Measurements from ENCODE around the gene MYT1.

MYT1 gene

DNA sequence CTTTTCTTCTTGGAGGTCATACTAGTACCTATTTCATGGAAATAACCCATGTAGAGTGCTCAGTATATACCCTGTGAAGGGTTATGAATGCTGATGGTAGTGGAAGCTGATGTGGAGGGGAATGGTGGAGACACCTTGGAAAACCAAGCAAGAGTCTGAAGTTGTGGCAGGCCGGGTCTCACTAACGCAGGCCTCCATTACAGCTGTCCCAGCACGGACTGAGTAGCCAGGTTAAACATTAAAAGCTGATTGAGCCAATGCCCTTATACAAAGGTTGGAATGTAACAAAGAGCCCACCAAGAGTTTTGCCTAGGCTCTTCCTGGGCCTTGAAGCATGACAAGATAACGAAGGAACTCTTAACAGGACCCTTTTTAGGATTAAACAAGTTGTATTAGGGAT lies 89.2 kb downstream of the MYT1 start:
- no peak for ATAC-seq

DNA sequence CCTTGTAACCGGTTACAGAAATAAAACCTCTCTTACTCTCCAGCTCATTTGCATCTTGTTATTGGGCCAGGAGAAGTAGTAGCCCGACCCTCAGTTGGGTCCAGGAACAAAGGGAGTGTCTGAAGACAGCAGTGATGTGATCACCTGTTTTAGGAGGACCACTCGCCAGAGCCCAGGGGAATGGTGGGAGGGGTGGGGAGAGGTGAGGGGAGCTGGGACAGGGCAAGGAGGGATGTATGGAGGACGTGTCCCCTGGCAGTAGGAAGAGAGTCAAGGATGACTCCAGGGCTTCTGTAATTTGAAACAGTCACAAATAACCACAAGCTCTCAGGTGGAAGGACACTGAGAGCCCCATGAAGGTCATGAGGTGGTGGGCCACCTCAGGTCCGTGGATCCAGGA lies 89.9 kb downstream of the MYT1 start:
- ATAC-seq = no peak

DNA sequence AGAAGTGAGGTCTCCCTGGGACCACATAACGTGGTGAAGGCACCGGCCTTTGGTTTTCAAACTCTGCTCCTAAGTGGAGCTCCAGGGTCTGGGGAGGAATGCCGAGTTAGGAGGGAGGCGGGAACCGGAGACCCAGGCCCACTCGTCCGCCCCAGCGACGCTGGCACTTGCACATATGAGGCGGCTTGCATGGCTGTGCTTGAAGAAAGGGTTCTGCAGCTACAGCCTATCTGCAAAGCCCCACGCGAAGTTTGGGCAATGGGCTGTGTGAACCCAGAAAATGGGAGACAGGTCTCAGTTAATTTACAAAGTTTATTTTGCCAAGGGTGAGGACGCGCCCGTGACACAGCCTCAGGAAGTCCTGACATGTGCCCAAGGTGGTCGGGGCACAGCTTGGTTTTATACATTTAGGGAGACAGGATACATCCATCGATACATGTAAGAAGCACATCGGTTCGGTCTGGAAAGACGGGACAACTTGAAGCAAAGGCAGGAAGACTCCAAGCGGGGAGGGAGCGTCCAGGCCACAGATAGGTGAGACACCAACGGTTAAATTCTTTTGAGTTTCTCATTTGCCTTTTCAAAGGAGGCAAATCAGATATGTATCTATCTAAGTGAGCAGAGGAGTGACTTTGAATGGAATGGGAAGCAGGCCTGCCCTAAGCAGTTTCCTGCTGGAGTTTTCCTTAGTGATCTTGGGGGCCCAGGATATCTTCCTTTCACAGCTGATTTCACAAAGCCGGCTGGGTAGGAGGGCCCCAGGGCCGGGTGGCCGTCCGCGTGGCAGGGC lies 90.5 kb downstream of the MYT1 start:
- no peak for ATAC-seq

DNA sequence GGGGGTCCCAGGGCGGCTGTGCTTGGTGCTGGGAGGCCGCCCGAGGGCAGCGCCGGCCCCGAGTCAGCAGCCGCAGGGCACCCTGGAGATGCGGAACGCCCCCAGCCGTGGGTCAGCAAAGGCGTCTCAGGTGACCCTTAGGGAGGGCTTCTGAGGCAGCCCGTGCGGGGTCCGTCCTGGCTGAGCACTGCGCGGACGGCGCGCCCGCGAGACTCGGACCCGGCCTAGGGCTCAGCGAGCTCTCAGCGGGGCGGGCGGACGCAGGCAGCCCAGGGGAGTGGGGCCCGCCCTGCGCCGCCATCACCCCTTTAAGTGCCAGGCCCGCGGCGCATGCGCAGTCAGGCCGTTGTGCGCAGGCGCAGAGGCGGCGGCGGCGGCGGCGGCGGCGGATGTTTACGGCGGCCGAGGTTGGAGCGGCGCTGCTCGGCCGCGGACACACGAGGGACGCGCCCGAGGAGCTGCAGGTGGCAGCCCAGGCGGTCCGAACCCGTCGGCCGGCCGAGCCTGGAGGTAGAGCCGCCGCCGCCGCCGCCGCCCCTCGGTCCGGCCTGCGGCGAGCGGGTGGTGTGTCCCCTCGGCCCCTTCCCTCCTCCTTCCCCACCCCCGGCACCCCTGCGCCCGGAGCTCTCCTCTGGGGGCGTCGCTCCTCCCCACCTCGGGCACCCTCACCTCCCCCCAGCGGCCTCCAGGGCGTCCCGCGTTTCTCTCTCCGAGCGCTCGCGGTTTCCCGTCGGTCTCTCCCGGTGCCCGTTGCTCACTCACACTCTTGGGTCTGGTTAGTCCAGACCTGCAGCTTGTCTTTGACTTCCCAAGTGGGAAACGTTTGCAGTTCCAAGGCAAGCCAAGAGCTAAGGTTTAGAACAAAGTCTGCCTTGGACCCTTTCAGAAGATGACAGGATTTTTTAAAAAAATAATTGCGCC lies 91.4 kb downstream of the MYT1 start, which contains the start of gene PCMTD2:
Gene PCMTD2, plus strand, starts transcription at position 388 of the 921 bp plus-strand sequence. CDS start 4,218 bp downstream, outside the sequence.
- peak; percentile 87 to 88 for ATAC-seq

DNA sequence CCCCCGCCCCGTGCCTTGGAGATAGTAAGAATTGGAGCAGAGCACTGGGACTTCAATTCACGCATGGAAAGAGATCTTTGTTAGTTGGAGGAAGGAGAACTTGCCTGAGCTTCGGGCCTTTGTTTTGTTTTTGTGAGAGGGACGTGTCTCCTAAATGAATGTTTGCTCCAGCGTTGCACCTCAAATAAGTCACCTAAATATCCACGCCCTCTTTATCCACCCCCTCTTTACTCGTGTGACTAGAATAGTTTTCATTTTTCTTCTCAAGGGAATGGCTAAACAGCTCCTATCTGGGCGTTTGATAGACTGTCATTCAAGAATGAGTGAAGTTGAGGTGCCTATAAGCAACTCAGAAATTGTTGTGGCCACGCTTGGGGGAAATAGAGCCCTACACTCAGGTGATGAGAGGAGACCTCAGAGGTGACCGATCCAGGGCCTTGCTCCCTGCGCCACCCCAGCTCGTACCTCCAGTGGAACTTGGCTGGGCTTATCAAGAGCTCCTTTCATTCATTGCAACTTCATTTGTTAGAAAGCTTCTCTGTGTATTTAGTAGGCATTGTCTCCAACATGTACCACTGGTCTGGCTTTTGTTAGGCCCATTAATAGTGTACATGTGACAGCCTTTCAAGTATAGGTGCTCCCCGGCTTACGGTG lies 92.2 kb downstream of the MYT1 start:
- ATAC-seq = no peak

DNA sequence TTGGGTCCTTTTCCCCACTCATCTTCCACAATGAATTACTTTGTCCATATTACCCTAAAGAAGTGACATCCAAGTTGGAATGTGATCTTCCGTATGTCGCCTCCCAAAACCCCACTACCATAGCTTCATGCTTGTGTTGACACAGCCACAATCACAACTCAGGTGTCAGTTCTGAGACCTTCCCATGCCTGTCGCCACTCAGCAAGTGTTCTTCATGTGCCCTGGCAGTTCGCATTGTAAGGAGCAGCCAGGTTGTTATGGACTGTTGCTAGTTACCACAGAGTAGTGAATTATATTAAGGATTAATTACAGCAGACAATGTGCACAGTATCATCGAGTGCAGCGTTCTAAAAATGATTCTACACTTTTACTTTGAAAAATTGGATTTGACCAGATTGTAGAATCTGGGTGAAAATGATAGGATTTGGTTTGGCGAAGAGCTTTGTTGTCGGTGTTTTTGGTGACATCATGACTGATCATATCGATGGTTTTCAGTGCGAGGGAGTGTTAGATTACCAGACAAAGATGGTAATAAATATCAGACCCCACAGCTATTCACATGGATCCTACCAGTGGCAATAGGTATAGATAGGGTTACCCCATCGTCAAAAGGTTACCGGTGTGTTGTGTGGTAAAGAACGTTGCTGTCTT lies 93.0 kb downstream of the MYT1 start:
- ATAC-seq = no peak

DNA sequence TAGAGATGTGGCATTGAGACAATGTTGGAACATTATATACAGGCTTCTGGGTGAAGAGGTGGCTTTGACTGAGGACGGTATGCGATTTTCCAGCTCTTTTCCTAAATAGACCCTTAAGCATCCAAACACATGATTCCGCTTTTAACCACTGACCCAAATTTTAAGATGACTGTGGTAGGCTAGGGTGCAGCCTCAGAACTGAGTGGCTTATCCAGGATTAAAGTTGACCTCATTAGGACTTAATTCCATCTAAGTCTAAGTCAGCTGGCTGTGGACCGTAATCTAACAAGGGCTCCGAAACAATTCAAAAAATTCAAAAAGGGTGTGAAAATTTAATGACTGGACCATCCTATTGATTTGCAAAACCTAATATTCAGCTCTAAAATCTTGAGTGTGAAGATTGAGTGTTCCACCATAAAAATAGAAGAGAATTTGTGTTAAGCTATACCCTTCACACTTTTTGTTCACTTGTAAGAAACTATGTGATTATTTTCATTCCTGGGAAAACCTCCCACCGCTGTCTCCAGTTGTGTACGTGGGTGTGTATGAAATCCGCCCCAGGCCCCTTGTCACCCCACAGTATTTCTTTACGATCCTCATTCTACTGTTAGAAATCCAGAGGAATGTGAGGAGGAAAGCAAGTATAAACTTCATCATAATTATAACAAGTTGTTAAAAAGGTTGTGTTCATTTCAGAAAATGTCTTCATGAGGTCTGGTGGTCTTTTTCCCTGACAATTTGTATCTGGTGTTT lies 94.0 kb downstream of the MYT1 start:
- ATAC-seq = no peak

DNA sequence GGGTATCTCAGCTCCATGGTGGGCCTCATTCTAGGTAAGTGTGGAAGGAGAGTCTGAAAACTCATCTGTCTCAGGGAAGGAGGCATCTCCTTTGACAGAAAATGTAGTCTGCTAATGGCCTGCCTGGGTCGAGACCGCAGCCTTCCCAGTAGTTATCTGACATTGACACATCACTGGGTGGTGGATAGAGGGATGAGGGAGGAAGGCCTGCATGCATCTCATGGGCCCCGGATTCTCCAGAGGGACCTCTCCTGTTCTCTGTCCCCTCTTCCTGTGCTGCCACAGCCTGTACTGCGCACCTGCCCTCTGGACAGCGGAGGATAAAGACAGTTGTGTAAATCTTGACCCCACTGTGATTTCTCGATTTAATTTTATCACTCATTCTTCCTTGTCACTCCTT lies 96.0 kb downstream of the MYT1 start:
- no peak for ATAC-seq

DNA sequence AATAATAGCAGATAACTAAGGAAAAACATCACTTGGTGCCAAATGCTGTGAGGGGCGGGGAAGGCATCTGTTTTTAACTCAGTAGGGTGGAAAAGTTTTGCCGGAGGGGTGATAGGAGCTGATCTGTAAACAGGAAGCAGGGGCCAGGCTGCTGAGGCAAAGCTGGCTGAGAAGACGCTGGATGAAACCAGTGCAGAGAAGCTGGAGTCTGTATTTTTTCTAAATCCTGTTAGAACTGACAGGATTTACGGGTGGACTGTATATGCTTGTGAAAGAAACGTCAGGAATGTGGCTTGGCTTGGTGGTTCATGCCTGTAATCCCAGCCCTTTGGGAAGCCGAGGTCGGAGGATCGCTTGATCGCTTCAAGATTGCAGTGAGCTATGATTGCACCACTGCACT lies 96.9 kb downstream of the MYT1 start:
- ATAC-seq = no peak

DNA sequence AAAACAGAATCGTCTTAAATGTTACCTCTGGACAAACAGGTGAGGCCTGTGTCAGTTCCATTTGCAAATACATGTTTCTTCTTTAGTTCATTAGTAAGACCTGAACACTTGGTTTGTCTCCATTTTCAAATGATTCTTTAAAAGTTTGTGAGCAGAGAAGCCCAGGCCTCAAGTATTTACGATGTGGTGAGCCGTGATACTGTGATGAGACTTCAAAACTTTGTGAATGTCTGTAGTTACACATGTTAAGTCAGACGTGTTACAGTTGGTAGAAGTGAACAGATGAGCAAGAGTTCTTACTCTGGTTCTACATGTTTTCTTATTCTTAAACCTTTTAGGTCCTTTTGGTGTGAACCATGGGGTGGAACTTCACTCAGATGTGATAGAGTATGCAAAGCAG lies 99.8 kb downstream of the MYT1 start:
- no peak for ATAC-seq

DNA sequence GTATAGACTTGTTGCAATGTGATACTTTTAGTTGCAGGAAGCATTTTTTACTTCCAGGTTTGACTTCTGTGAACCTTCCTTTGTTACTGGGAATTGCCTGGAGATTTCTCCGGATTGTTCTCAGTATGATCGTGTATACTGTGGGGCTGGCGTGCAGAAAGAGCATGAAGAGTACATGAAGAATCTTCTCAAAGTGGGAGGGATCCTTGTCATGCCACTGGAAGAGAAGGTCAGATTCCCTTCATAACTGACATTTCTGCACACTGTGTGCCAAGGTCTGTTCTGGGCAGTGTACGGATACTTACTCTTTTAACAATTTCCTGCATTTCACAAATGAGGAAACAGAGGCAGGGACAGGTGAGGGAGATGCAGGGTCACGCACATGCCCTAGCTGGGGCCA lies 100.9 kb downstream of the MYT1 start:
- ATAC-seq = no peak

DNA sequence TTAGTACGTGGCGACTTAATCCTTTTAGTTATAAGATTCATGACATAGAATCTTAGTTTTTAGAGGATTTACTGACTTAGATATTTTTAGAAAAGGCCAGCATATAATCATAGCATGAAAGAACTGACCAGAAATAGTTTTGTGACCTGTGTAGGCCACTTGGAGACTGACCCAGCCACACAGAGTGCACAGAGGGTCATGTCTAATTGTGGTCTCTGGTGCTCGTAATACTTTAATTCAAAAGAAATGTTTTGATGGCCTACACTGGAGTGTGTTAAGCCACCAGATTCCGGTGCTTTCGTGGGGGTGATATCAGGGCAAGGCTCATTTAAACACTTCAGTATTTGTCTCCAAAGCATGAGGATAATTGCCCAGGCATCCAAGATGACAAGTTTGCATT lies 102.7 kb downstream of the MYT1 start:
- no peak for ATAC-seq

DNA sequence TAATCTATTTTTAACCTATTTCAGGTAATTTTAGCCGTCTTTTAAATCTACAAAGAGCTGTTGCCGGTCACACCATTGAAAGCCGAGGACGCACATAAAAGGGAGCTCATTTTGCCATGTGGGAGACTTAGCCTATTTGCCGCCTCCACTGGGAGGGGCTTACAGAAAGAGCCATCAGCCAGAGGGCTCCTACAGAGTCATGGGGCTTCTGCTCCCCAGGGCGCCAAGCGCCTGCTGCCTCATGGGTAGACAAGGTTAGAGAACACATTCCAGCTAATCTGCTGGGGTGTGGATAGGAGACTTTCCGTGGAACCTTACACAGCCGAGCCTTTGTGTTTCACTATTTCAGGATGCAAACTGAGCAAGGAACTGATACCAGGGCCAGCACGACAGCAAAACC lies 103.9 kb downstream of the MYT1 start:
- ATAC-seq = no peak

DNA sequence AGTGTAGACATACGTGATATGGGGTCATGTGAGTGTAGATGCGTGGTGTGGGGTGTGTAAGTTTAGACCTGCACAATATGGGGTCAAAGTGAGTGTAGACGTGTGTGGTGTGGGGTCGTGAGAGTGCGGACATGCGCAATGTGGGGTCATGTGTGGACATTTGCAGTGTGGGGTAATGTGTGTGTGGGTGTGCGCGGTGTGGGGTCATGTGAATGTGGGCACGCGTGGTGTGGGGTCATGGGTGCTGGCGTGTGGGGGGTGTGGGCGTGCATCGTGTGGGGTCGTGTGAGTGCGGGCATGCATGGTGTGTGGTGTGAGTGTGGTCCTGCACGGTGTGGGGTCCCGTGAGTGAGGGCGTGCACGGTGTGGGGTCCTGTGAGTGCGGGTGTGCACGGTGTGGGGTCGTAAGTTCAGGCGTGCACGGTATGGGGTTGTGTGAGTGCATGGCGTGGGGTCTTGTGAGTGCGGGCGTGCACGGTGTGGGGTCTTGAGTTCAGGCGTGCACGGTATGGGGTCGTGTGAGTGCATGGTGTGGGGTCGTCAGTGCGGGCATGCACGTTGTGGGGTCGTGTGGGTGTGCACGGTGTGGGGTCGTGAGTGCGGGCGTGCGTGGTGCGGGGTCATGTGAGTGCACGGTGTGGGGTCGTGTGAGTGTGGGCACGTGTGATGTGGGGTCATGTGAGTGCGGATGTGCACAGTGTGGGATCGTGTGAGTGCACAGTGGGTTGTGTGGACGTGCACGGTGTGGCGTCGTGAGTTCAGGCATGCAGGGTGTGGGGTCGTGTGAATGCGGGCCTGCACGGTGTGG lies 105.6 kb downstream of the MYT1 start:
- no peak for ATAC-seq

DNA sequence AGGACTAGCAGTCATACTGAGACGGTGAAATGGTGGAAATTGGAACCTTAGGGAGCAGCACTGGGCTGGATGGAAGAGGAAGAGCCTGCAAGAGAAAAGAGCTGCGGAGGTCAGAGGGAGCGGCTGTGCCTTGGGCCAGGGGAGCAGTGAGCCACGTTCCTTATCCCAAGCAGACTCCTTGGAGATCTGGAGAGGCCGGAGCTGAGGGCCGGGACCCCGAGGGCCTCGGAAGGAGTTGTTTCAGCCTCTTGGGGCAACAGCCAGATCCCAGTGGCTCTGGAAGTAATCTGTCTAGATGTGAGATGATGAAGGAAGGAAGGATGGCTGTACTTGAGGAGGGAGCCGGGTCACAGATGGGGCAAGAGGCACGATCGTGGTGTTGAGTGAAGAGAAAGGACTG lies 107.4 kb downstream of the MYT1 start:
- no peak for ATAC-seq

DNA sequence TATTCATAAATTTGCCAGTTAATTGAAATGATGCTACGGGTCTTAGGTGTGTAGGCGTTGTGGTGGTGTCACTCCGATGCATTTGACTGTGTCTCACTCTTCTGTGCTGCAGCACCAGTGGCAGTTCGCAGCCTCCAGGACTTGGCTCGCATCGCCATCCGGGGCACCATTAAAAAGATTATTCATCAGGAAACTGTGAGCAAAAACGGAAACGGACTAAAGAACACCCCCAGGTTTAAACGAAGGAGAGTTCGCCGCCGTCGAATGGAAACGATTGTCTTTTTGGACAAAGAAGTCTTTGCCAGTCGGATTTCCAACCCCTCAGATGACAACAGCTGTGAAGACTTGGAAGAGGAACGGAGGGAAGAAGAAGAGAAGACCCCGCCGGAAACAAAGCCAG lies 108.9 kb downstream of the MYT1 start:
- ATAC-seq = no peak

DNA sequence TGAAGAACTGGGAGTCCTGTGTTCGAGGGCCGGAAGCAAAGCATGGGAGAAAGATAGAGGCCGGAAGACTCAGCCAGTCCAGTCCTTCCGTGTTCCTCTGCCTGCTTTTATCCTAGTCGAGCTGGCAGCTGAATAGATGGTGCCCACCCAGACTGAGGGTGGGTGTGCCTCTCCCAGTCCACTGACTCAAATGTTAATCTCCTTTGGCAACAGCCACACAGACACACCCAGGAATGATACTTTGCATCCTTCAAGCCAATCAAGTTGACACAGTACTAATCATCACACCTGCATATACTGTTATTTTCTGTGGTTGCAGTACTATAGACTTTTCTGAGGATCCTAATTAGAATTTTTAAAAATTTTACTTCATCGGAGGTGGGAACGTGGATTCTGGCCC lies 112.6 kb downstream of the MYT1 start:
- ATAC-seq = no peak

DNA sequence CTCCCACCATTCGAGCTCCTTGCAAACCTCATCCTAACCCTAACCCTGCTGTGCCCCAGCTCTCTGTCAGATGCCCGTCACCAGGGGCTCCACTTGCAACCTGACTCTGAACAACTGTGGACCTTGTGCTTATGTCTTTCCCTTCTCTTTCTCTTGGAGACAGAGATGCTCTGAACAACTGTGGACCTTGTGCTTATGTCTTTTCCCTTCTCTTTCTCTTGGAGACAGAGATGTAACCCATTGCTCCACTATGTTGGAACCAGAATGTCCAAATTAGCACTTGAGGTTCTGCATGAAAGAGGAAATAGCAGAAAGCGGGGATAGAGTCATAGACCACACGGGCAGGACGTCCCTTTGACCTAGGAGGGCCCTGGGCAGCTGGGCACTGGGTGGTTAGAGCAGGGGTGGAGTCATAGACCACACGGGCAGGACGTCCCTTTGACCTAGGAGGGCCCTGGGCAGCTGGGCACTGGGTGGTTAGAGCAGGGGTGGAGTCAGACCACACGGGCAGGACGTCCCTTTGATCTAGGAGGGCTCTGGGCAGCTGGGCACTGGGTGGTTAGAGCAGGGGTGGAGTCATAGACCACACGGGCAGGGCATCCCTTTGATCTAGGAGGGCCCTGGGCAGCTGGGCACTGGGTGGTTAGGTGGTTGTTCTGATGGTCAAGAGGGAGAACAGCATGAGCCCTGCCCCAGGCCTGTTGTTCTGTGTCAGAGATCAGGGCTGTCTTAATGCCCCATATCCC lies 113.5 kb downstream of the MYT1 start:
- ATAC-seq = no peak

DNA sequence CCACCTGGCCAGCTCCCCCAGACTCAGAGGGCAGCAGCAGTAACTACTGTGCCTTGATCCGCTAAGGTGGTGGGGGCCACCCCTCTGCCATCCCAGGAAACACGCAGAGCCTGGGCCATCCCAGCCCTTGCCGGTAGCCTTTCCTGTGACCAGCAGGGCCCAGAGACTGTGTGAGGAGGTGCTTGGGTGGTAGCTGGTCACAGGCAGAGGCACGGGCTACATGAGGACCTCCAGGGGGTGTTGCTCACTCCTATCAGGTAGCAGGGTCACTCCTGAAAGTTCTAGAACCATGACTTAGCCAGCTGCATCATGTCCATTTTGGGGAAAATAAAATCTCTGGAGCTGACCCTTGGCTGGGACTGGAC lies 114.0 kb downstream of the MYT1 start:
- ATAC-seq = no peak

DNA sequence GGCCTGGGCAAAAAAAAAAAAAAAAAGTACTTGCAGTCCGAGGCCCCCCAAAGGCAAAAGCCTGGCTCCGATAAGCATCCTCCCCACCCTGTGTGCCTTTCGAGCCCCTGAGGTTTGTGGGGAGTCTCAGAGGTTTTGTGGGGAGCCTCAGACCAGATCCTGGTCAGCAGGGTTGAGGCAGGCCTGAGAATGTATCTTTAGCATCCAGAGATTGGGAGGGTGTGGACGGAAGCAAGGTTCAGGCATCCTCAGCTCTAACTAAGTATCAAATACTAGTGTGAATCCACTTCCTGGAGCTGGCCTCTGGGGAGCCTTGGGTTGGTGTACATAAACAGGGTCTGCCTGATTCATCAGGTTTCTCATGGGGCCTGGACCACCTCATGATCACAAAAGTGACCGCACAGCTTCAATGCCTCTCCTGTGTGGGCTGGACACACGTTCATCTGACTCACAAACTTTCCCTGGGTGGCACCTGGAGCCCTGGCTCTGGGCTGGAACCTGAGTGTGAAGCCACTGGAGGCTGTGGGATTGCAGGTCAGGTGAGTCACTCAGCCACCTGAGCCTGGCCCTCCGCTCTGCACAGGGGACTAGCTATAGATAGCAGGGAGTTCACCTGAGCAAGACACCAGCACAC lies 115.7 kb downstream of the MYT1 start:
- no peak for ATAC-seq

Measured in activated CD4-positive, CD25-positive, alpha-beta regulatory T cell treated with anti-CD3 and anti-CD28 coated beads, Interleukin-2, amount 50 U/mL, for 24 hours (primary cell).